ENCODE data around the gene AK5.

AK5 gene

GRCh38 chr1:77433934-77434333 is 152.1 kb downstream of the AK5 start:
- TF ChIP-seq ZFX (IDR thresholded peaks at IDR 0.05; ENCODE audit: borderline replicate concordance) (no peak), CTCF (IDR thresholded peaks at IDR 0.05) (no peak)
- no peak overlapping the region for H3K27ac ChIP-seq

- TF ChIP-seq ZFX (IDR thresholded peaks at IDR 0.05; ENCODE audit: borderline replicate concordance): no peak
- no peak for TF ChIP-seq CTCF (IDR thresholded peaks at IDR 0.05)
- H3K27ac ChIP-seq: no peak overlapping the region
Observed at GRCh38 chr1:77434967-77435366, 153.1 kb downstream of the AK5 start.

- no peak overlapping the region for H3K27ac ChIP-seq
- TF ChIP-seq CTCF (IDR thresholded peaks at IDR 0.05): no peak
- TF ChIP-seq ZFX (IDR thresholded peaks at IDR 0.05; ENCODE audit: borderline replicate concordance): no peak
Observed at GRCh38 chr1:77438236-77438913, 156.6 kb downstream of the AK5 start.

GRCh38 chr1:77446841-77447555 is 165.2 kb downstream of the AK5 start:
- TF ChIP-seq ZFX (IDR thresholded peaks at IDR 0.05; ENCODE audit: borderline replicate concordance): no peak
- no peak for TF ChIP-seq CTCF (IDR thresholded peaks at IDR 0.05)
- H3K27ac ChIP-seq: peak overlapping the region; percentile 69

- no peak for TF ChIP-seq CTCF (IDR thresholded peaks at IDR 0.05)
- no peak for TF ChIP-seq ZFX (IDR thresholded peaks at IDR 0.05; ENCODE audit: borderline replicate concordance)
- peak overlapping the region; percentile 69 for H3K27ac ChIP-seq
Observed at GRCh38 chr1:77447669-77448068, 165.8 kb downstream of the AK5 start.

- TF ChIP-seq CTCF (IDR thresholded peaks at IDR 0.05) (no peak), ZFX (IDR thresholded peaks at IDR 0.05; ENCODE audit: borderline replicate concordance) (no peak)
- H3K27ac ChIP-seq: no peak overlapping the region
Observed at GRCh38 chr1:77459881-77460280, 178.1 kb downstream of the AK5 start.

DNA sequence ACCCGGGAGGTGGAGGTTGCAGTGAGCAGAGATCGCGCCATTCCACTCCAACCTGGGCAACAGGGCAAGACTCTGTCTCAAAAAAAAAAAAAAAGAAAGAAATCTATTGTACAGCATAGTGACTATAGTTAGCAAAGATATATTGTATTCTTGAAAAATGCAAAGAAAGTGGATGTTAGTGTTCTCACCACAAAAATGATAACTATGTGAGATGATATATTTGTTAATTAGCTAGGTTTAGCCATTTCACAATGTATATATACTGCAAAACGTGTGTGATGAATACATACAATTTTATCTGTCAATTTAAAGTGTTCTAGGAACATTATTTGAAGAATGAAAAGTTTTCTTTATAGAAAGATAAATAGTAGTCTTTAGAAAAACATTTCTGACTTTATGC is 179.9 kb downstream of the AK5 start:
- H3K27ac ChIP-seq: no peak overlapping the region
- no peak for TF ChIP-seq ZFX (IDR thresholded peaks at IDR 0.05; ENCODE audit: borderline replicate concordance)
- TF ChIP-seq CTCF (IDR thresholded peaks at IDR 0.05): no peak

All from 22Rv1 (cell line).